SK-N-SH (cell line): ENCODE measurements around the gene PCED1B. TPM values are rescaled to one million over a fixed set of nuclear protein-coding genes. Genes with fewer than 3 reads are reported as not detected.
"Not testable (repeated sequence)": the region's sequence is repeated elsewhere in the genome, so short reads cannot be mapped to it uniquely, and the experiment has no call there.

Source experiments
- CTCF ChIA-PET: fragments of 300-600, 350-600 bp; formaldehyde crosslinking; extraction: SDS; loops from one replicate; lab custom pipeline; 2021; lab: Yijun Ruan, JAX
- POLR2A ChIA-PET: fragments of 350-600 bp; sonication (Branson Sonifier 250); formaldehyde crosslinking; extraction: SDS; loops from one replicate; lab custom pipeline; 2020; ENCODE audit warnings: antibody characterized with exemption, inconsistent platforms; lab: Yijun Ruan, JAX
- DNase-seq: peaks from one replicate; pipeline ENCODE4 v3.0.0; 2012
- H2AFZ ChIP-seq: fragments of 200-600 bp; sonication (generic); 2 replicates; pipeline ENCODE4 v1.8.1; 2016; ENCODE audit warnings: antibody characterized with exemption, mild to moderate bottlenecking, low read depth
- H3F3A ChIP-seq: fragments of 200-600 bp; sonication (generic); replicated peaks from 2 replicates; pipeline ENCODE3; 2016; ENCODE audit warnings: antibody characterized with exemption, mild to moderate bottlenecking; ENCODE audit not compliant: insufficient read depth
- H3K27ac ChIP-seq, 2 experiments: fragments of 200-500 bp in 1 of 2; fragments of 200-600 bp in 1 of 2; sonication (Bioruptor generic) in 1 of 2; sonication (generic), shearing (Covaris generic) in 1 of 2; 2 replicates each; pipeline versions ENCODE4 v1.5.1 to v1.6.1; 2014 to 2016; ENCODE audit warnings: low read depth in 2 of 2, inconsistent platforms in 1 of 2, low read length in 1 of 2, mild to moderate bottlenecking in 1 of 2, mixed read lengths in 1 of 2
- H3K27me3 ChIP-seq: fragments of 200-600 bp; sonication (generic), shearing (Covaris generic); 2 replicates; pipeline ENCODE4 v1.6.1; 2016; ENCODE audit warnings: mixed run types; ENCODE audit not compliant: insufficient read depth
- H3K36me3 ChIP-seq, 2 experiments: fragments of 200-500 bp in 1 of 2; fragments of 200-600 bp in 1 of 2; sonication (Bioruptor generic) in 1 of 2; sonication (generic) in 1 of 2; replicated peaks in 1 of 2; 2 replicates each; pipeline versions ENCODE3 to v1.5.1; 2014 to 2016; ENCODE audit warnings: low read length in 1 of 2, mild to moderate bottlenecking in 1 of 2; ENCODE audit not compliant: insufficient read depth in 2 of 2, control insufficient read depth in 1 of 2
- H3K4me1 ChIP-seq, 2 experiments: fragments of 200-500 bp in 1 of 2; fragments of 200-600 bp in 1 of 2; sonication (Bioruptor generic) in 1 of 2; sonication (generic), shearing (Covaris generic) in 1 of 2; 2 replicates each; pipeline versions ENCODE4 v1.5.1 to v1.6.1; 2014 to 2016; ENCODE audit warnings: low read depth in 1 of 2, low read length in 1 of 2, mixed run types in 1 of 2; ENCODE audit not compliant: insufficient read depth in 2 of 2, control insufficient read depth in 1 of 2
- H3K4me2 ChIP-seq: fragments of 200-600 bp; sonication (generic), shearing (Covaris generic); 2 replicates; pipeline ENCODE4 v1.6.1; 2017; ENCODE audit warnings: mixed run types
- H3K4me3 ChIP-seq, 2 experiments: fragments of 200-500 bp in 1 of 2; fragments of 200-600 bp in 1 of 2; sonication (Bioruptor generic) in 1 of 2; sonication (generic), shearing (Covaris generic) in 1 of 2; 2 replicates each; pipeline versions ENCODE4 v1.5.1 to v1.8.1; 2014 to 2016; ENCODE audit warnings: low read depth in 2 of 2, inconsistent platforms in 1 of 2, low read length in 1 of 2, mild to moderate bottlenecking in 1 of 2, mixed read lengths in 1 of 2, moderate library complexity in 1 of 2
- H3K79me2 ChIP-seq: fragments of 200-600 bp; sonication (generic); 2 replicates; pipeline ENCODE4 v1.8.1; 2017; ENCODE audit warnings: mild to moderate bottlenecking; ENCODE audit not compliant: insufficient read depth
- H3K9ac ChIP-seq: fragments of 200-600 bp; sonication (generic); 2 replicates; pipeline ENCODE4 v1.6.1; 2017; ENCODE audit warnings: mixed run types
- H3K9me2 ChIP-seq: fragments of 200-600 bp; sonication (generic); 2 replicates; pipeline ENCODE4 v1.6.1; 2017; ENCODE audit warnings: mixed run types
- H3K9me3 ChIP-seq: fragments of 200-600 bp; sonication (generic); 2 replicates; pipeline ENCODE4 v1.6.1; 2017; ENCODE audit warnings: mixed run types, mild to moderate bottlenecking, moderate library complexity
- H4K20me1 ChIP-seq: fragments of 200-600 bp; sonication (generic); 2 replicates; pipeline ENCODE4 v1.6.1; 2017; ENCODE audit warnings: mild to moderate bottlenecking, mixed run types; ENCODE audit not compliant: insufficient read depth
- CHD2 ChIP-seq: fragments of 150-350 bp; IDR thresholded peaks from 2 replicates; pipeline ENCODE4 v1.6.1; 2018; ENCODE audit warnings: low read length; ENCODE audit not compliant: partially characterized antibody
- ELF1 ChIP-seq: IDR thresholded peaks from 2 replicates; pipeline ENCODE4 v1.4.0; 2012
- FOSL2 ChIP-seq: IDR thresholded peaks from 2 replicates; pipeline ENCODE4 v1.4.0; 2012; ENCODE audit warnings: low read depth, mild to moderate bottlenecking, moderate library complexity, borderline replicate concordance
- FOXJ3 ChIP-seq: sonication (generic); formaldehyde crosslinking; IDR thresholded peaks from 2 replicates; pipeline ENCODE4 v1.5.1; 2020; ENCODE audit warnings: mild to moderate bottlenecking, missing genetic modification reagents
- FOXM1 ChIP-seq: IDR thresholded peaks from 2 replicates; pipeline ENCODE4 v1.4.0; 2012; ENCODE audit warnings: low read depth, mild to moderate bottlenecking
- GABPA ChIP-seq: IDR thresholded peaks from 2 replicates; pipeline ENCODE4 v1.4.0; 2012; ENCODE audit warnings: low read depth, mild to moderate bottlenecking
- MEF2A ChIP-seq: IDR thresholded peaks from 2 replicates; pipeline ENCODE4 v1.4.0; 2012; ENCODE audit warnings: low read depth, borderline replicate concordance
- MXI1 ChIP-seq: IDR thresholded peaks from 2 replicates; pipeline ENCODE4 v1.6.1; 2012; ENCODE audit warnings: mild to moderate bottlenecking, low read depth, low read length, improper control_type of control experiment
- NFIC ChIP-seq: IDR thresholded peaks from 2 replicates; pipeline ENCODE4 v1.4.0; 2012; ENCODE audit warnings: borderline replicate concordance
- RAD21 ChIP-seq: IDR thresholded peaks from 2 replicates; pipeline ENCODE4 v1.6.1; 2012; ENCODE audit warnings: mild to moderate bottlenecking, low read length
- SIN3A ChIP-seq: IDR thresholded peaks from 2 replicates; pipeline ENCODE4 v1.6.1; 2012; ENCODE audit warnings: low read depth, mild to moderate bottlenecking, low read length, moderate library complexity, borderline replicate concordance
- SMC3 ChIP-seq: IDR thresholded peaks from 2 replicates; pipeline ENCODE4 v1.6.1; 2012; ENCODE audit warnings: low read depth, low read length, improper control_type of control experiment
- TCF12 ChIP-seq: IDR thresholded peaks from 2 replicates; pipeline ENCODE4 v1.4.0; 2012
- WGBS: methylation state at CpG from one replicate; pipeline ENCODE4 v1.1.6; 2017; ENCODE audit warnings: low lambda C conversion rate; 5-methylcytosine and 5-hydroxymethylcytosine counted together
- polyA plus RNA-seq, 3 experiments: library from polyadenylated mRNA; depleted of rRNA; stranded (reverse); fragments of >200 nt; gene quantifications; 2 replicates each; pipeline ENCODE4 v1.2.3, GENCODE V29; 2012
- TF ChIP-seq, protein P1 (sequence below): fragments of 150-350 bp; IDR thresholded peaks from 2 replicates; pipeline ENCODE4 v1.6.1; 2016; ENCODE audit warnings: mild to moderate bottlenecking, low read depth, low read length
- TF ChIP-seq, protein P2 (sequence below): IDR thresholded peaks from 2 replicates; pipeline ENCODE4 v1.6.1; 2012; ENCODE audit warnings: mild to moderate bottlenecking, low read depth, low read length, moderate library complexity
- TF ChIP-seq, protein P3 (sequence below): IDR thresholded peaks from 2 replicates; pipeline ENCODE4; 2012
- TF ChIP-seq, protein P4 (sequence below): IDR thresholded peaks from 2 replicates; pipeline ENCODE4 v1.4.0; 2012; ENCODE audit warnings: low read depth
- TF ChIP-seq, protein P5 (sequence below): fragments of 200-600 bp; sonication (generic); IDR thresholded peaks from 2 replicates; pipeline ENCODE4 v1.6.1; 2017; ENCODE audit warnings: antibody characterized with exemption, mild to moderate bottlenecking, moderate library complexity
- TF ChIP-seq, protein P6 (sequence below): fragments of 150-350 bp; IDR thresholded peaks from 2 replicates; pipeline ENCODE4 v1.6.1; 2017; ENCODE audit warnings: antibody characterized with exemption, low read length, low read depth, borderline replicate concordance

Gene PCED1B
- polyA plus RNA-seq, 1 of the 3 experiments (the other 2 are of a cell fraction), result 0.21 TPM

DNA sequence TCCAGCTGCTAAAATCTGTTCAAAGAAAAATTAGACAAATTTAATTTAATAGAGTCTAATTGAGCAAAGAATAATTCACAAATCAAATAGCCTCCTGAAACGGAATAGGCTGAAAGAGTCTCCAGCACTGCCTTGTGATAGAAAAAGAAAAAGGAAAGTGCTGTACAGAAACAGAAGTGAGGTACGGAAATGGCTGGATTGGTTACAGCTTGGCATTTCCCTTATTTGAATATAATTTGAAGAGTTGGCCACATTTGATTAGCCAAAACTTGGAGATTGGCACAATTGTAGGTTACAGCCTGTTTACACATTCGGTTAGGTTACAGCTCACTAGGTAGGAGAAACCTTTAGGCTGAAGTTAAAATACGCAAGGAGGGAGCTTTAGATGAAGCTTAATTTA lies 24.8 kb upstream of the PCED1B start:
- WGBS, result 13% methylated on average over 4 of the region's 4 CpGs

DNA sequence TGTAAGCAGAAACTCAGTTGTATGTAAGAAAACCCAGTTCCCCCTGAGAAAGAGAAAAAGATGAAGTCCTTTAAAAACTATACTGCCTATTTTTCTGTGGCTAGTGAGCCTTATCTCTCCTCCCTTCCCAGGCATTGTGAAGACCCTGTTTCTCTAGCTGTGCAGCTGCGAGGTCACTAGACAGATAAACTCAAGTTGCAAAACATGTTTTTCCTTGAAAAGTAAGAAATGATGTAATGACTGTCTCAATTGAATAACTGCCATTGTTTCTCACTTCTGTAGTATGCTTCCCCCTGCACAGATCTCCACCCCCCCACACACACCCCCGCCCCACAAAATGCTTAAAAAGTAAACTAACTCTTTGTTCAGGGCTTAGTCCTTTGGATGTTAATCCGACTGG lies 23.6 kb upstream of the PCED1B start:
- DNase-seq, H3K9me2 ChIP-seq, H3K4me3 ChIP-seq, H2AFZ ChIP-seq, H3K9ac ChIP-seq, H3K9me3 ChIP-seq, CTCF ChIA-PET, H3K27ac ChIP-seq, H4K20me1 ChIP-seq, H3K4me1 ChIP-seq, H3F3A ChIP-seq, H3K27me3 ChIP-seq, H3K79me2 ChIP-seq, POLR2A ChIA-PET, H3K36me3 ChIP-seq, H3K4me2 ChIP-seq: not testable (repeated sequence)
- 17% methylated on average over 3 of the region's 3 CpGs for WGBS

More for the DNA sequence above, 24.8 kb upstream of the PCED1B start:
- H3K27ac ChIP-seq, result no peak overlapping the region
- no peaks in the 10 kb centered on the region for H3K9me2 ChIP-seq
- H3K9ac ChIP-seq, result no peak overlapping the region
- no peaks in the 10 kb centered on the region for H4K20me1 ChIP-seq
- no peaks in the 10 kb centered on the region for H3K4me1 ChIP-seq
- no peaks in the 10 kb centered on the region for H3K9me3 ChIP-seq
- H2AFZ ChIP-seq, result no peak overlapping the region
- no peaks in the 10 kb centered on the region for H3K36me3 ChIP-seq
- CTCF ChIA-PET, result no interaction called here
- POLR2A ChIA-PET, result no interaction called here
- TF ChIP-seq MEF2A, result no peak
- TF ChIP-seq NFIC, result no peak
- TF ChIP-seq MXI1, result no peak
- no peak for TF ChIP-seq GABPA
- no peak for TF ChIP-seq ELF1
- TF ChIP-seq, protein P1, sequence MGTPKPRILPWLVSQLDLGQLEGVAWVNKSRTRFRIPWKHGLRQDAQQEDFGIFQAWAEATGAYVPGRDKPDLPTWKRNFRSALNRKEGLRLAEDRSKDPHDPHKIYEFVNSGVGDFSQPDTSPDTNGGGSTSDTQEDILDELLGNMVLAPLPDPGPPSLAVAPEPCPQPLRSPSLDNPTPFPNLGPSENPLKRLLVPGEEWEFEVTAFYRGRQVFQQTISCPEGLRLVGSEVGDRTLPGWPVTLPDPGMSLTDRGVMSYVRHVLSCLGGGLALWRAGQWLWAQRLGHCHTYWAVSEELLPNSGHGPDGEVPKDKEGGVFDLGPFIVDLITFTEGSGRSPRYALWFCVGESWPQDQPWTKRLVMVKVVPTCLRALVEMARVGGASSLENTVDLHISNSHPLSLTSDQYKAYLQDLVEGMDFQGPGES, result no peak
- no peak for TF ChIP-seq SMC3
- TF ChIP-seq, protein P2, sequence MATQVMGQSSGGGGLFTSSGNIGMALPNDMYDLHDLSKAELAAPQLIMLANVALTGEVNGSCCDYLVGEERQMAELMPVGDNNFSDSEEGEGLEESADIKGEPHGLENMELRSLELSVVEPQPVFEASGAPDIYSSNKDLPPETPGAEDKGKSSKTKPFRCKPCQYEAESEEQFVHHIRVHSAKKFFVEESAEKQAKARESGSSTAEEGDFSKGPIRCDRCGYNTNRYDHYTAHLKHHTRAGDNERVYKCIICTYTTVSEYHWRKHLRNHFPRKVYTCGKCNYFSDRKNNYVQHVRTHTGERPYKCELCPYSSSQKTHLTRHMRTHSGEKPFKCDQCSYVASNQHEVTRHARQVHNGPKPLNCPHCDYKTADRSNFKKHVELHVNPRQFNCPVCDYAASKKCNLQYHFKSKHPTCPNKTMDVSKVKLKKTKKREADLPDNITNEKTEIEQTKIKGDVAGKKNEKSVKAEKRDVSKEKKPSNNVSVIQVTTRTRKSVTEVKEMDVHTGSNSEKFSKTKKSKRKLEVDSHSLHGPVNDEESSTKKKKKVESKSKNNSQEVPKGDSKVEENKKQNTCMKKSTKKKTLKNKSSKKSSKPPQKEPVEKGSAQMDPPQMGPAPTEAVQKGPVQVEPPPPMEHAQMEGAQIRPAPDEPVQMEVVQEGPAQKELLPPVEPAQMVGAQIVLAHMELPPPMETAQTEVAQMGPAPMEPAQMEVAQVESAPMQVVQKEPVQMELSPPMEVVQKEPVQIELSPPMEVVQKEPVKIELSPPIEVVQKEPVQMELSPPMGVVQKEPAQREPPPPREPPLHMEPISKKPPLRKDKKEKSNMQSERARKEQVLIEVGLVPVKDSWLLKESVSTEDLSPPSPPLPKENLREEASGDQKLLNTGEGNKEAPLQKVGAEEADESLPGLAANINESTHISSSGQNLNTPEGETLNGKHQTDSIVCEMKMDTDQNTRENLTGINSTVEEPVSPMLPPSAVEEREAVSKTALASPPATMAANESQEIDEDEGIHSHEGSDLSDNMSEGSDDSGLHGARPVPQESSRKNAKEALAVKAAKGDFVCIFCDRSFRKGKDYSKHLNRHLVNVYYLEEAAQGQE, result no peak
- TF ChIP-seq FOXJ3, result no peak
- TF ChIP-seq FOSL2, result no peak
- TF ChIP-seq, protein P3, sequence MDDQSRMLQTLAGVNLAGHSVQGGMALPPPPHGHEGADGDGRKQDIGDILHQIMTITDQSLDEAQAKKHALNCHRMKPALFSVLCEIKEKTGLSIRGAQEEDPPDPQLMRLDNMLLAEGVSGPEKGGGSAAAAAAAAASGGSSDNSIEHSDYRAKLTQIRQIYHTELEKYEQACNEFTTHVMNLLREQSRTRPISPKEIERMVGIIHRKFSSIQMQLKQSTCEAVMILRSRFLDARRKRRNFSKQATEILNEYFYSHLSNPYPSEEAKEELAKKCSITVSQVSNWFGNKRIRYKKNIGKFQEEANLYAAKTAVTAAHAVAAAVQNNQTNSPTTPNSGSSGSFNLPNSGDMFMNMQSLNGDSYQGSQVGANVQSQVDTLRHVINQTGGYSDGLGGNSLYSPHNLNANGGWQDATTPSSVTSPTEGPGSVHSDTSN, result no peak
- TF ChIP-seq, protein P4, sequence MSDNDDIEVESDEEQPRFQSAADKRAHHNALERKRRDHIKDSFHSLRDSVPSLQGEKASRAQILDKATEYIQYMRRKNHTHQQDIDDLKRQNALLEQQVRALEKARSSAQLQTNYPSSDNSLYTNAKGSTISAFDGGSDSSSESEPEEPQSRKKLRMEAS, result no peak
- no peak for TF ChIP-seq FOXM1
- no peak for TF ChIP-seq CHD2
- no peak for TF ChIP-seq TCF12
- TF ChIP-seq, protein P5, sequence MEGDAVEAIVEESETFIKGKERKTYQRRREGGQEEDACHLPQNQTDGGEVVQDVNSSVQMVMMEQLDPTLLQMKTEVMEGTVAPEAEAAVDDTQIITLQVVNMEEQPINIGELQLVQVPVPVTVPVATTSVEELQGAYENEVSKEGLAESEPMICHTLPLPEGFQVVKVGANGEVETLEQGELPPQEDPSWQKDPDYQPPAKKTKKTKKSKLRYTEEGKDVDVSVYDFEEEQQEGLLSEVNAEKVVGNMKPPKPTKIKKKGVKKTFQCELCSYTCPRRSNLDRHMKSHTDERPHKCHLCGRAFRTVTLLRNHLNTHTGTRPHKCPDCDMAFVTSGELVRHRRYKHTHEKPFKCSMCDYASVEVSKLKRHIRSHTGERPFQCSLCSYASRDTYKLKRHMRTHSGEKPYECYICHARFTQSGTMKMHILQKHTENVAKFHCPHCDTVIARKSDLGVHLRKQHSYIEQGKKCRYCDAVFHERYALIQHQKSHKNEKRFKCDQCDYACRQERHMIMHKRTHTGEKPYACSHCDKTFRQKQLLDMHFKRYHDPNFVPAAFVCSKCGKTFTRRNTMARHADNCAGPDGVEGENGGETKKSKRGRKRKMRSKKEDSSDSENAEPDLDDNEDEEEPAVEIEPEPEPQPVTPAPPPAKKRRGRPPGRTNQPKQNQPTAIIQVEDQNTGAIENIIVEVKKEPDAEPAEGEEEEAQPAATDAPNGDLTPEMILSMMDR, result no peak
- no peak for TF ChIP-seq RAD21
- TF ChIP-seq, protein P6, sequence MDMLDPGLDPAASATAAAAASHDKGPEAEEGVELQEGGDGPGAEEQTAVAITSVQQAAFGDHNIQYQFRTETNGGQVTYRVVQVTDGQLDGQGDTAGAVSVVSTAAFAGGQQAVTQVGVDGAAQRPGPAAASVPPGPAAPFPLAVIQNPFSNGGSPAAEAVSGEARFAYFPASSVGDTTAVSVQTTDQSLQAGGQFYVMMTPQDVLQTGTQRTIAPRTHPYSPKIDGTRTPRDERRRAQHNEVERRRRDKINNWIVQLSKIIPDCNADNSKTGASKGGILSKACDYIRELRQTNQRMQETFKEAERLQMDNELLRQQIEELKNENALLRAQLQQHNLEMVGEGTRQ, result no peak
- TF ChIP-seq SIN3A, result no peak
- no peak overlapping the region for H3K4me3 ChIP-seq
- peaks cover 5% of the 10 kb centered on the region; the same call in 1 of the 2 replicates for H3K27me3 ChIP-seq
- no peaks in the 10 kb centered on the region for H3F3A ChIP-seq
- DNase-seq, result no peak
- no peak overlapping the region for H3K4me2 ChIP-seq
- no peaks in the 10 kb centered on the region for H3K79me2 ChIP-seq
